Measurements from ENCODE around the gene VNN1.
"Not testable (repeated sequence)": the region's sequence is repeated elsewhere in the genome, so short reads cannot be mapped to it uniquely, and the experiment has no call there.

VNN1 gene

GRCh38 chr6:132715204-132715603, 1.3 kb upstream of the VNN1 start:
- in situ Hi-C loops (cut with MboI; ENCODE audit: low sequenced_read_pairs, unreplicated experiment): no loop called here
- no peak for TF ChIP-seq CTCF (IDR thresholded peaks at IDR 0.05; ENCODE audit: borderline replicate concordance, control extremely low read depth, extremely low read depth, insufficient read depth, missing control alignments)
- DNase-seq (ENCODE audit: low spot score): no peak

DNA sequence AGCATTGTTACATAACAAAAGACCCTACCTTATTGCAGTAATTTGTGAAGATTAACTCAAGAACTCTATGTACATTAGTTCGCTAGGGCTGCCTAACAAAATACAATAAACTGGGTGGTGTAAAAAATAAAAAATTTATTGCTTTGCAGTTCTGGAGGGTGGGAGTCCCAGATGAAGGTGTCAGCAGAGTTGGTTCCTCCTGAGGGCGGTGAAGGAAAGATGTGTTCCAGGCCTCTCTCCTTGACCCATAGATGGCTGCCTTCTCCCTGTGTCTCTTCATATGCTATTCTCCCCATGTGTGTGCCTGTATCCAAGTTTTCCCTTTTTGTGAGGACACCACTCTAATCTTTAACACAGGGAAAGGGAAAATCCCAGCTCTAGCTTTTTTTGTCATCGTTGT, 305 bp upstream of the VNN1 start:
- no peak for TF ChIP-seq CTCF (IDR thresholded peaks at IDR 0.05; ENCODE audit: borderline replicate concordance, control extremely low read depth, extremely low read depth, insufficient read depth, missing control alignments)
- in situ Hi-C loops (cut with MboI; ENCODE audit: low sequenced_read_pairs, unreplicated experiment): no loop called here
- no peak for DNase-seq (ENCODE audit: low spot score)

DNA sequence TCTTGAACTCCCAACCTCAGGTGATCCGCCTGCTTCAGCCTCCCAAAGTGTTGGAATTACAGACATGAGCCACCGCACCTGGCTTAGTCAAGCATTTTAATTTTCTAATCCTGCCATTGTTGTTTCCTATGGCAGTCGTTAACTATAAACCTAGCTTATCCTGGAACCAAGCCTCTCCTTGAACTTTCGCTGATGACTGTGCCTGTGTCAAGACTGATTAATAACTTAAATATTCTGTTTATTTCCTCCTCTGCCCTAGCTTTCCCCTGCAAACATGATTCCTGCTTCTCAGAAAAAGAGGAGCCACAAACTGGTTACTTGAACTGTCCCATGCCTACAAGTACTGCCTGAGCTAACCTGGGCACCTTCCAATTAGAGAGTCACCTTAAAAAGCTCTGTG, 1.5 kb downstream of the VNN1 start:
- TF ChIP-seq CTCF (IDR thresholded peaks at IDR 0.05; ENCODE audit: borderline replicate concordance, control extremely low read depth, extremely low read depth, insufficient read depth, missing control alignments): no peak
- in situ Hi-C loops (cut with MboI; ENCODE audit: low sequenced_read_pairs, unreplicated experiment): no loop called here
- no peak for DNase-seq (ENCODE audit: low spot score)

GRCh38 chr6:132708771-132709170, 5.1 kb downstream of the VNN1 start:
- DNase-seq (ENCODE audit: low spot score): no peak
- in situ Hi-C loops (cut with MboI; ENCODE audit: low sequenced_read_pairs, unreplicated experiment): no loop called here
- no peak for TF ChIP-seq CTCF (IDR thresholded peaks at IDR 0.05; ENCODE audit: borderline replicate concordance, control extremely low read depth, extremely low read depth, insufficient read depth, missing control alignments)

- no peak for TF ChIP-seq CTCF (IDR thresholded peaks at IDR 0.05; ENCODE audit: borderline replicate concordance, control extremely low read depth, extremely low read depth, insufficient read depth, missing control alignments)
- in situ Hi-C loops (cut with MboI; ENCODE audit: low sequenced_read_pairs, unreplicated experiment): no loop called here
- DNase-seq (ENCODE audit: low spot score): no peak
Observed at GRCh38 chr6:132708002-132708401, 5.9 kb downstream of the VNN1 start.

GRCh38 chr6:132706756-132707155, 7.1 kb downstream of the VNN1 start:
- in situ Hi-C loops (cut with MboI; ENCODE audit: low sequenced_read_pairs, unreplicated experiment); DNase-seq (ENCODE audit: low spot score): not testable (repeated sequence)

DNA sequence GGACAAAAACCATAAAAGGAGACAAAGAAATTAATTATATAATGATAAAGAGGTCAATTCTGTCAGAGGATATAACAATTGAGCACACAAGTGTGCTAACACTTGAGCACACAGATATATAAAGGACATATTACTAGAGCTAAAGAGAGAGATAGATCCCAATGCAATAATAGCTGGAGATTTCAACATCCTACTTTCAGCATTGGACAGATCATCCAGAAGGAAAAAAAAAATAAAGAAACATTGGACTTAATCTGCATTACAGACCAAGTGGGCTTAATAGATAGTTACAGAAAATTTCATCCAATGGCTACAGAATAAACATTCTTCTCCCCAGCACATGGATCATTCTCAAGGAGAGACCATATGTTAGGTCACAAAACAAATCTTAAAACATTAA, 9.9 kb downstream of the VNN1 start:
- no peak for DNase-seq (ENCODE audit: low spot score)
- in situ Hi-C loops (cut with MboI; ENCODE audit: low sequenced_read_pairs, unreplicated experiment): no loop called here
- no peak for TF ChIP-seq CTCF (IDR thresholded peaks at IDR 0.05; ENCODE audit: borderline replicate concordance, control extremely low read depth, extremely low read depth, insufficient read depth, missing control alignments)

Data from GM13976 (cell line).